CD1c-positive myeloid dendritic cell (primary cell): Measurements from ENCODE around the gene PRDM8.

Experiments used
- DNase-seq: peaks from one replicate; pipeline ENCODE4 v3.0.0-alpha.2; 2016; ENCODE audit errors: extremely low spot score

PRDM8 gene

GRCh38 chr4:80183250-80184052, 13.9 kb upstream of the PRDM8 start:
- peak; percentile 18 for DNase-seq

GRCh38 chr4:80184053-80184824, 13.1 kb upstream of the PRDM8 start:
- peak; percentile 90 for DNase-seq

- DNase-seq = no peak
Measured at GRCh38 chr4:80184825-80185756, 12.2 kb upstream of the PRDM8 start.

GRCh38 chr4:80185787-80186548, 11.3 kb upstream of the PRDM8 start:
- no peak for DNase-seq

- no peak for DNase-seq
Measured at GRCh38 chr4:80186676-80187075, 10.6 kb upstream of the PRDM8 start.

GRCh38 chr4:80187677-80188076, 9.6 kb upstream of the PRDM8 start:
- no peak for DNase-seq

GRCh38 chr4:80188457-80188800, 8.9 kb upstream of the PRDM8 start:
- DNase-seq = no peak

GRCh38 chr4:80188801-80189458, 8.4 kb upstream of the PRDM8 start:
- DNase-seq = no peak

- DNase-seq = no peak
Measured at GRCh38 chr4:80189581-80189955, 7.7 kb upstream of the PRDM8 start.

- no peak for DNase-seq
Measured at GRCh38 chr4:80189956-80190677, 7.2 kb upstream of the PRDM8 start.

GRCh38 chr4:80192252-80192866, 4.9 kb upstream of the PRDM8 start:
- no peak for DNase-seq

- no peak for DNase-seq
Measured at GRCh38 chr4:80192937-80193336, 4.4 kb upstream of the PRDM8 start.

GRCh38 chr4:80195441-80196140, 1.7 kb upstream of the PRDM8 start:
- peak; percentile 24 for DNase-seq

GRCh38 chr4:80196259-80196921, 913 bp upstream of the PRDM8 start:
- peak; percentile 27 for DNase-seq

GRCh38 chr4:80197601-80198440, 518 bp downstream of the PRDM8 start:
- DNase-seq = peak; percentile 20

GRCh38 chr4:80198441-80198837, 1.1 kb downstream of the PRDM8 start:
- DNase-seq = no peak

- no peak for DNase-seq
Measured at GRCh38 chr4:80199004-80199560, 1.8 kb downstream of the PRDM8 start.
